Upper lobe of left lung (tissue), 6 donors: ENCODE results near the gene WDR70. TPM values are rescaled to one million over a fixed set of nuclear protein-coding genes. Genes with fewer than 3 reads are reported as not detected.

Source experiments
- ATAC-seq, 2 donors: fragments of 200-7000 bp; cut with Tn5 transposase; one replicate each; pipeline ENCODE4 v1.9.1; 2022; ENCODE audit warnings: mild to moderate bottlenecking in 2 of 2, moderate library complexity in 2 of 2; ENCODE audit not compliant: low FRiP score in 2 of 2
- DNase-seq, 2 donors: peaks; one replicate each; pipeline ENCODE4 v3.0.0-alpha.2; 2019 to 2020
- H3K27ac ChIP-seq, 4 donors: fragments of 200-600 bp; sonication (generic); one replicate each; pipeline ENCODE4 v1.5.1; 2016 to 2019
- H3K27me3 ChIP-seq, 4 donors: fragments of 200-600 bp; sonication (generic); one replicate each; pipeline ENCODE4 v1.5.1; 2017 to 2019
- H3K36me3 ChIP-seq, 4 donors: fragments of 200-600 bp; sonication (generic); one replicate each; pipeline ENCODE4 v1.5.1; 2016 to 2019
- H3K4me1 ChIP-seq, 4 donors: fragments of 200-600 bp; sonication (generic); one replicate each; pipeline ENCODE4 v1.5.1; 2018 to 2019
- H3K4me3 ChIP-seq, 4 donors: fragments of 200-600 bp; sonication (generic); one replicate each; pipeline ENCODE4 v1.5.1; 2017 to 2019; ENCODE audit warnings: mild to moderate bottlenecking in 2 of 4, moderate library complexity in 1 of 4
- H3K9me3 ChIP-seq, 4 donors: fragments of 200-600 bp; sonication (generic); one replicate each; pipeline ENCODE4 v1.5.1; 2018 to 2019
- EP300 ChIP-seq, 4 donors: sonication (generic); formaldehyde crosslinking; IDR thresholded peaks; one replicate each; pipeline ENCODE4 v1.5.1; 2017; ENCODE audit warnings: antibody characterized with exemption in 4 of 4, control low read depth in 2 of 4
- POLR2A ChIP-seq, 4 donors: fragments of 450-650 bp; IDR thresholded peaks; one replicate each; pipeline ENCODE4 v1.5.1; 2016 to 2017; ENCODE audit warnings: antibody characterized with exemption in 4 of 4, mild to moderate bottlenecking in 2 of 4
- POLR2AphosphoS5 ChIP-seq, 2 donors: sonication (generic); formaldehyde crosslinking; IDR thresholded peaks; one replicate each; pipeline ENCODE4 v1.5.1; 2017; ENCODE audit warnings: antibody characterized with exemption in 2 of 2
- WGBS, 2 donors: methylation state at CpG; one replicate each; pipeline ENCODE4 v1.1.5; 2017 to 2018; 5-methylcytosine and 5-hydroxymethylcytosine counted together
- total RNA-seq, 6 donors: library from RNA; depleted of rRNA in 4 of 6; stranded (reverse); fragments of >200 nt in 4 of 6; gene quantifications; one replicate each; pipeline versions ENCODE4 v1.1.0 to v1.2.1, GENCODE V29; 2016 to 2021
- TF ChIP-seq, protein P1 (sequence below), 6 experiments: fragments of 450-650 bp in 4 of 6; fragments of 200-600 bp in 2 of 6; sonication (generic) in 2 of 6; IDR thresholded peaks; one replicate each; pipeline ENCODE4 v1.5.1; 2016 to 2019; ENCODE audit warnings: antibody characterized with exemption in 6 of 6
- donor health status: DM: no; HTN: no; CAD: no; lungs with moderate emphysema.
- donor health status: DM: no; HTN: yes; CAD: no; lungs with severe emphysema.

Gene WDR70
- total RNA-seq, 6 donors from 2014 or later: 20.7 to 75.4 (median 27.9) TPM

DNA sequence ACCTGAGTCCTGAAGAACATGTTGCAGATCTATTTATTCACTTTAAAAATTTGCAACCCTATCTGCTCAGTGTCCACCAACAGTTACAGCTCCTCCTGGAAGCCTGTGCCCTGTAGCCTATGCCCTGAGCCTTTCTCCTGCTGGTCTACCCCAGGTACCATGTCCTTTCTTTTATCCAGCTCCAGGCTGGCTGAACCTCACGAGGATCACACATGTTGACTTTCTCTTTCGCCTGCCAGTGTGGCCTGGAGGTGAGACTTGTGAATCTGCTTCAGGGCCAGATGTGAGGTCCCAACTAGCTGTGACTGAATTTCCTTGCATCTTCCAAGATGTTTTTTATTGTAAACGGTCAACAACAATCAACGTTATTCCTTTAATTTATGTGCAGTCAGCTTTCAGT lies 390.0 kb downstream of the WDR70 start:
- 90% methylated on average over 4 of the region's 4 CpGs for WGBS, 2 donors
- ATAC-seq: no peak
- H3K4me1 ChIP-seq: no peaks in the 10 kb centered on the region
- no peak overlapping the region for H3K4me3 ChIP-seq
- no peak for DNase-seq
- no peaks in the 10 kb centered on the region for H3K36me3 ChIP-seq
- H3K27ac ChIP-seq: no peak overlapping the region
- TF ChIP-seq EP300 (IDR thresholded peaks at IDR 0.05) (no peak), POLR2A (IDR thresholded peaks at IDR 0.05) (no peak), POLR2AphosphoS5 (IDR thresholded peaks at IDR 0.05) (no peak)
- TF ChIP-seq, protein P1, sequence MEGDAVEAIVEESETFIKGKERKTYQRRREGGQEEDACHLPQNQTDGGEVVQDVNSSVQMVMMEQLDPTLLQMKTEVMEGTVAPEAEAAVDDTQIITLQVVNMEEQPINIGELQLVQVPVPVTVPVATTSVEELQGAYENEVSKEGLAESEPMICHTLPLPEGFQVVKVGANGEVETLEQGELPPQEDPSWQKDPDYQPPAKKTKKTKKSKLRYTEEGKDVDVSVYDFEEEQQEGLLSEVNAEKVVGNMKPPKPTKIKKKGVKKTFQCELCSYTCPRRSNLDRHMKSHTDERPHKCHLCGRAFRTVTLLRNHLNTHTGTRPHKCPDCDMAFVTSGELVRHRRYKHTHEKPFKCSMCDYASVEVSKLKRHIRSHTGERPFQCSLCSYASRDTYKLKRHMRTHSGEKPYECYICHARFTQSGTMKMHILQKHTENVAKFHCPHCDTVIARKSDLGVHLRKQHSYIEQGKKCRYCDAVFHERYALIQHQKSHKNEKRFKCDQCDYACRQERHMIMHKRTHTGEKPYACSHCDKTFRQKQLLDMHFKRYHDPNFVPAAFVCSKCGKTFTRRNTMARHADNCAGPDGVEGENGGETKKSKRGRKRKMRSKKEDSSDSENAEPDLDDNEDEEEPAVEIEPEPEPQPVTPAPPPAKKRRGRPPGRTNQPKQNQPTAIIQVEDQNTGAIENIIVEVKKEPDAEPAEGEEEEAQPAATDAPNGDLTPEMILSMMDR (IDR thresholded peaks at IDR 0.05): no peak
- no peaks in the 10 kb centered on the region for H3K27me3 ChIP-seq
- no peaks in the 10 kb centered on the region for H3K9me3 ChIP-seq

DNA sequence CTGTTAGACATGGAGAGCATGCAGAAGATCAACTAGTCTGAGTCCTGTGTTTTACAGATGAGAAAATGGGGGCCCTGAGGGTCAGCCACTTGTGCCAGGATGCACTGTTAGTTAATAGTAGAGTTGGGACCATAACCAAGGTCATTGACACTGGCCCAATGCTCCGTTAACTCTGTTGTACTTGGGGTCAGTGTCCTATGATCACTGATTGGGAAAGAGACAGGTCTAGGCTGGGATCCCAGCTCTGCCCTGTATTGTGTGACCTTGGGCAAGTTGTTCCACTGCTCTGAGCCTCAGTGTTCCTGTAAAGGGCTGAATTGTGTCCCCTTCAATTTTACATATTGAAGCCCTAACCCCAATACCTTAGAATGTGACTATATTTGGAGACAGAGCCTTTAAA lies 390.7 kb downstream of the WDR70 start:
- ATAC-seq: no peak
- H3K36me3 ChIP-seq: no peaks in the 10 kb centered on the region
- no peak for DNase-seq
- H3K4me3 ChIP-seq: no peak overlapping the region
- H3K9me3 ChIP-seq: peaks cover 5 to 6% (median 6%) of the 10 kb centered on the region in 4 donors
- no peaks in the 10 kb centered on the region for H3K27me3 ChIP-seq
- WGBS, 2 donors: 70 to 93% methylated on average over 1 of the region's 1 CpG
- TF ChIP-seq POLR2AphosphoS5 (IDR thresholded peaks at IDR 0.05) (no peak), POLR2A (IDR thresholded peaks at IDR 0.05) (no peak), EP300 (IDR thresholded peaks at IDR 0.05) (no peak)
- TF ChIP-seq, protein P1 (IDR thresholded peaks at IDR 0.05): no peak
- H3K27ac ChIP-seq: no peak overlapping the region
- H3K4me1 ChIP-seq: no peaks in the 10 kb centered on the region

DNA sequence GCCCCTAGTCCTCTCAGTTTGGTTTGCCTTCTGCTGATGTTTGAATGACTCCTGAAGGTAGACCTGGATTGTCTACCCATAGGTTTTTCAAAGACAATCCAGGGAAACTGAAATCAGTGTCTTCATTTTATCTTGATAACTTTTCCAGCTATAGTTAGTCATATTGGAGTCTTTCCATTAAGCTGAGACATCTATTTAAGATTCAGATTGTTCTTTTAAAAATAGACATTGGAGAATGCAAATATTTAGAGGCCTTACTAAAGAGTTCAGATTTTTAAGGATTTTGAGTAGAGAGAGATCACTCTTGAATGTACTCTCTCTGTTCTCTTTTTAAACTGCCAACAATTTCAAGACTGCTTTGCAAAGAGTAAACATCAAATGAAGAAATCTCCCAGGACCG lies 391.7 kb downstream of the WDR70 start:
- no peak overlapping the region for H3K27ac ChIP-seq
- ATAC-seq: no peak
- no peaks in the 10 kb centered on the region for H3K4me1 ChIP-seq
- no peak overlapping the region for H3K4me3 ChIP-seq
- 18 to 58% methylated on average over 1 of the region's 1 CpG for WGBS, 2 donors
- TF ChIP-seq POLR2A (IDR thresholded peaks at IDR 0.05) (no peak), POLR2AphosphoS5 (IDR thresholded peaks at IDR 0.05) (no peak), EP300 (IDR thresholded peaks at IDR 0.05) (no peak)
- TF ChIP-seq, protein P1 (IDR thresholded peaks at IDR 0.05): no peak
- peaks cover 6 to 11% (median 10%) of the 10 kb centered on the region in 4 donors for H3K9me3 ChIP-seq
- H3K36me3 ChIP-seq: no peaks in the 10 kb centered on the region
- H3K27me3 ChIP-seq: no peaks in the 10 kb centered on the region
- no peak for DNase-seq

DNA sequence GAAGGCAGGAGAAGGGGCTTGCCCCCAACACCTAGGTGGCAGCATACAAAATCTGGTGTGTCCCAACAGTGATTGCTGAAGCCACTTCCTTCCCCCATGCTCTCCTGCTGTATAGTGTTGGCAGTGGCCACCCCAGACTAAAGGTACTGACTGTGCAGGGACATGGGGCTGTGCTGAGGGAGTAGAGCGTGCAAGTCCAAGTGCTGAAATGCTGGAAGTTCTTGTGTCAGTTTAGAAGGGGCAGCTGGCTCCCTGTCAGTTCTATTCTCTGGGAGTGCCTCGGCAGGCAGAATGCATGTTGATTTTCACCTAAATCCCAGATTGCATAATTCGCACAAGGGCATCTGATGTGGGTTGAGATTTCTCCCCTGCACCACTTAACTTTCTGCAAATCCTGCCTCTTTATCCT lies 392.1 kb downstream of the WDR70 start:
- H3K4me3 ChIP-seq: no peak overlapping the region
- H3K27ac ChIP-seq: no peak overlapping the region

DNA sequence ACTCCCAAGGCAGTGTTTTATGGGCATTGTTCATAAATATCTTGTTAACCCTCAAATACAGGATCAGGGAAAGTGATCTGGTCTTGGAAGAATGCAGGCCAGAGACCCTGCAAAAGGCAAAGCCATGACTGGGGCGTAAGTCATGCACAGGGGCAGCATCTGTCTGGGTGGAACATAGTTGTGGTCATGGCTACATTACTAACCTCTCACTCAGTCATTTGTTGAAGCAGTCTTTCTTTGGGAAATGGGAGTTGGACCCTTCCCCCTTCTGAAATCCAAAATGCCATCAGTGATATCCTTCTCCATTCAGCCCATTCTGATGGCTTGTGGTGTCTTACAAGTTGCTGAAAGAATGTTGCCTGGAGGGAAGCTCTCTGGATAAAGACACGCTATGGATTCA lies 392.6 kb downstream of the WDR70 start:
- no peak for DNase-seq
- Histone ChIP-seq H3K36me3 (no peaks in the 10 kb centered on the region), H3K27ac (no peak overlapping the region), H3K27me3 (no peaks in the 10 kb centered on the region), H3K9me3 (peaks cover 6 to 11% (median 10%) of the 10 kb centered on the region in 4 donors), H3K4me3 (no peak overlapping the region), H3K4me1 (no peaks in the 10 kb centered on the region)
- WGBS, 2 donors: 50 to 74% methylated on average over 2 of the region's 2 CpGs
- ATAC-seq: no peak
- TF ChIP-seq POLR2A (IDR thresholded peaks at IDR 0.05) (no peak), EP300 (IDR thresholded peaks at IDR 0.05) (no peak), POLR2AphosphoS5 (IDR thresholded peaks at IDR 0.05) (no peak)
- TF ChIP-seq, protein P1 (IDR thresholded peaks at IDR 0.05): no peak

More for the DNA sequence above, 392.1 kb downstream of the WDR70 start:
- Histone ChIP-seq H3K36me3 (no peaks in the 10 kb centered on the region), H3K27me3 (no peaks in the 10 kb centered on the region), H3K9me3 (peaks cover 6 to 11% (median 10%) of the 10 kb centered on the region in 4 donors), H3K4me1 (no peaks in the 10 kb centered on the region)
- 67 to 69% methylated on average over 3 of the region's 3 CpGs for WGBS, 2 donors
- peak in 1 of 2 donors; percentile 63 for ATAC-seq
- peak in 1 of 2 donors; percentile 22 for DNase-seq
- TF ChIP-seq, protein P1 (IDR thresholded peaks at IDR 0.05): no peak
- TF ChIP-seq POLR2A (IDR thresholded peaks at IDR 0.05) (no peak), POLR2AphosphoS5 (IDR thresholded peaks at IDR 0.05) (no peak), EP300 (IDR thresholded peaks at IDR 0.05) (no peak)
